ENCODE data around the gene KRTAP10-5.

GRCh38 chr21:44567481-44568171 lies 12.8 kb downstream of the KRTAP10-5 start:
- no peak for TF ChIP-seq YY1 (IDR thresholded peaks at IDR 0.05; ENCODE audit: borderline replicate concordance in 1 of 3, control insufficient read depth in 1 of 3, extremely low read depth in 1 of 3, insufficient read depth in 3 of 3, insufficient read length in 1 of 3, insufficient replicate concordance in 2 of 3, low read depth in 1 of 3, low read length in 2 of 3)
- TF ChIP-seq, protein P1, sequence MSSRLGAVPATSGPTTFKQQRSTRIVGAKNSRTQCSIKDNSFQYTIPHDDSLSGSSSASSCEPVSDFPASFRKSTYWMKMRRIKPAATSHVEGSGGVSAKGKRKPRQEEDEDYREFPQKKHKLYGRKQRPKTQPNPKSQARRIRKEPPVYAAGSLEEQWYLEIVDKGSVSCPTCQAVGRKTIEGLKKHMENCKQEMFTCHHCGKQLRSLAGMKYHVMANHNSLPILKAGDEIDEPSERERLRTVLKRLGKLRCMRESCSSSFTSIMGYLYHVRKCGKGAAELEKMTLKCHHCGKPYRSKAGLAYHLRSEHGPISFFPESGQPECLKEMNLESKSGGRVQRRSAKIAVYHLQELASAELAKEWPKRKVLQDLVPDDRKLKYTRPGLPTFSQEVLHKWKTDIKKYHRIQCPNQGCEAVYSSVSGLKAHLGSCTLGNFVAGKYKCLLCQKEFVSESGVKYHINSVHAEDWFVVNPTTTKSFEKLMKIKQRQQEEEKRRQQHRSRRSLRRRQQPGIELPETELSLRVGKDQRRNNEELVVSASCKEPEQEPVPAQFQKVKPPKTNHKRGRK (tag; IDR thresholded peaks at IDR 0.05), result no peak
- TF ChIP-seq ZNF175 (CRISPR knock-in tag; IDR thresholded peaks at IDR 0.05; ENCODE audit: low read depth), result no peak
- TF ChIP-seq ZNF263 (CRISPR knock-in tag; IDR thresholded peaks at IDR 0.05; ENCODE audit: borderline replicate concordance), result no peak
- no peak for TF ChIP-seq KAT2B (IDR thresholded peaks at IDR 0.05; ENCODE audit: low read depth, low read length)
- no peak for TF ChIP-seq ZNF449 (CRISPR knock-in tag; IDR thresholded peaks at IDR 0.05)
- no peak for TF ChIP-seq CTCF (IDR thresholded peaks at IDR 0.05 in 2 of 3, conservative IDR thresholded peaks at IDR 0.05 in 1 of 3; ENCODE audit: insufficient read depth in 2 of 3, low read depth in 1 of 3, low read length in 3 of 3)
- TF ChIP-seq RNF2 (IDR thresholded peaks at IDR 0.05), result no peak
- TF ChIP-seq KLF6 (CRISPR knock-in tag; IDR thresholded peaks at IDR 0.05; ENCODE audit: borderline replicate concordance), result no peak
- TF ChIP-seq ZBTB7A (IDR thresholded peaks at IDR 0.05; ENCODE audit: borderline replicate concordance, control insufficient read depth, low read depth, low read length), result no peak
- no peak for TF ChIP-seq E2F4 (CRISPR knock-in tag; IDR thresholded peaks at IDR 0.05; ENCODE audit: low read depth)
